ENCODE measurements around the gene XYLT1.
A peak's percentile ranks its signal among the peaks of the same experiment; 100 is the strongest.

XYLT1 gene

GRCh38 chr16:17313793-17314547, 156.8 kb downstream of the XYLT1 start:
- H3K4me3 ChIP-seq (ENCODE audit: severe bottlenecking) = no peak overlapping the region
- H3K9me3 ChIP-seq (ENCODE audit: severe bottlenecking) = no peaks in the 10 kb centered on the region
- no peak for TF ChIP-seq CTCF (IDR thresholded peaks at IDR 0.05; ENCODE audit: poor library complexity, severe bottlenecking)
- peaks cover 22% of the 10 kb centered on the region for H3K4me1 ChIP-seq (ENCODE audit: insufficient read depth, poor library complexity, severe bottlenecking)
- no peak for DNase-seq (ENCODE audit: low spot score)
- ATAC-seq (ENCODE audit: low read depth) = no peak
- no peaks in the 10 kb centered on the region for H3K27me3 ChIP-seq (ENCODE audit: insufficient read depth, poor library complexity, severe bottlenecking)
- no peaks in the 10 kb centered on the region for H3K36me3 ChIP-seq (ENCODE audit: low read depth)
- peak overlapping the region; percentile 72 for H3K27ac ChIP-seq (ENCODE audit: poor library complexity, severe bottlenecking)

- H3K27me3 ChIP-seq (ENCODE audit: insufficient read depth, poor library complexity, severe bottlenecking) = no peaks in the 10 kb centered on the region
- ATAC-seq (ENCODE audit: low read depth) (peak; percentile 55), DNase-seq (ENCODE audit: low spot score) (no peak)
- peaks cover 21% of the 10 kb centered on the region for H3K4me1 ChIP-seq (ENCODE audit: insufficient read depth, poor library complexity, severe bottlenecking)
- no peaks in the 10 kb centered on the region for H3K9me3 ChIP-seq (ENCODE audit: severe bottlenecking)
- TF ChIP-seq CTCF (IDR thresholded peaks at IDR 0.05; ENCODE audit: poor library complexity, severe bottlenecking) = no peak
- peak overlapping the region; percentile 72 for H3K27ac ChIP-seq (ENCODE audit: poor library complexity, severe bottlenecking)
- no peaks in the 10 kb centered on the region for H3K36me3 ChIP-seq (ENCODE audit: low read depth)
- no peak overlapping the region for H3K4me3 ChIP-seq (ENCODE audit: severe bottlenecking)
These were observed 157.6 kb downstream of the XYLT1 start for GRCh38 chr16:17313085-17313611.

- H3K9me3 ChIP-seq (ENCODE audit: severe bottlenecking) = no peaks in the 10 kb centered on the region
- no peak for TF ChIP-seq CTCF (IDR thresholded peaks at IDR 0.05; ENCODE audit: poor library complexity, severe bottlenecking)
- H3K4me1 ChIP-seq (ENCODE audit: insufficient read depth, poor library complexity, severe bottlenecking) = peaks cover 21% of the 10 kb centered on the region
- no peak overlapping the region for H3K4me3 ChIP-seq (ENCODE audit: severe bottlenecking)
- ATAC-seq (ENCODE audit: low read depth) (peak; percentile 98), DNase-seq (ENCODE audit: low spot score) (peak; percentile 84)
- no peaks in the 10 kb centered on the region for H3K27me3 ChIP-seq (ENCODE audit: insufficient read depth, poor library complexity, severe bottlenecking)
- no peaks in the 10 kb centered on the region for H3K36me3 ChIP-seq (ENCODE audit: low read depth)
- H3K27ac ChIP-seq (ENCODE audit: poor library complexity, severe bottlenecking) = peak overlapping the region; percentile 72
These were observed 158.6 kb downstream of the XYLT1 start for GRCh38 chr16:17312094-17312710.

- Histone ChIP-seq H3K9me3 (ENCODE audit: severe bottlenecking) (no peaks in the 10 kb centered on the region), H3K4me3 (ENCODE audit: severe bottlenecking) (no peak overlapping the region), H3K27me3 (ENCODE audit: insufficient read depth, poor library complexity, severe bottlenecking) (no peaks in the 10 kb centered on the region), H3K36me3 (ENCODE audit: low read depth) (no peaks in the 10 kb centered on the region), H3K4me1 (ENCODE audit: insufficient read depth, poor library complexity, severe bottlenecking) (peaks cover 21% of the 10 kb centered on the region), H3K27ac (ENCODE audit: poor library complexity, severe bottlenecking) (peak overlapping the region; percentile 72)
- ATAC-seq (ENCODE audit: low read depth) (no peak), DNase-seq (ENCODE audit: low spot score) (no peak)
- no peak for TF ChIP-seq CTCF (IDR thresholded peaks at IDR 0.05; ENCODE audit: poor library complexity, severe bottlenecking)
These were observed 159.2 kb downstream of the XYLT1 start for GRCh38 chr16:17311333-17312093.
